IMR-90 (cell line): ENCODE measurements around the gene TUBB6. TPM values are rescaled to one million over a fixed set of nuclear protein-coding genes. Genes with fewer than 3 reads are reported as not detected.

Experiments used
- ATAC-seq: fragments of 200-7000 bp; cut with Tn5 transposase; 2 replicates; pipeline ENCODE4 v1.9.1; 2020; ENCODE audit warnings: low read depth, mild to moderate bottlenecking, moderate library complexity
- BruUV-seq: library from RNA; stranded (reverse); fragments of 400-500 nt; replicated peaks from 2 replicates; lab custom pipeline; 2021; lab: Mats Ljungman, UMichigan
- CTCF ChIA-PET: fragments of 300-600 bp; formaldehyde crosslinking; extraction: SDS; loops from one replicate; lab custom pipeline; 2021; ENCODE audit warnings: antibody characterized with exemption; lab: Yijun Ruan, JAX
- POLR2A ChIA-PET: fragments of 300-600 bp; sonication (Branson Sonifier 250); formaldehyde crosslinking; loops from one replicate; lab custom pipeline; 2022; ENCODE audit warnings: antibody characterized with exemption; ENCODE audit not compliant: unreplicated experiment; lab: Charles Lee
- DNase-seq: peaks from one replicate; pipeline ENCODE4 v3.0.0; 2013
- H2AFZ ChIP-seq: replicated peaks from 2 replicates; pipeline ENCODE3; 2013; ENCODE audit warnings: low read length, mild to moderate bottlenecking; ENCODE audit not compliant: poor library complexity
- H2AK5ac ChIP-seq: 2 replicates; pipeline ENCODE4 v1.6.1; 2013; ENCODE audit warnings: low read depth, low read length, inconsistent platforms
- H2AK9ac ChIP-seq: replicated peaks from 2 replicates; pipeline ENCODE3; 2013; ENCODE audit warnings: mild to moderate bottlenecking, low read depth, low read length, moderate library complexity; ENCODE audit not compliant: poor library complexity
- H2BK120ac ChIP-seq: 2 replicates; pipeline ENCODE4 v1.6.1; 2013; ENCODE audit warnings: low read depth, low read length, inconsistent platforms
- H2BK15ac ChIP-seq: 3 replicates; pipeline ENCODE4 v1.6.1; 2013; ENCODE audit warnings: low read depth, low read length, inconsistent platforms
- H2BK20ac ChIP-seq: 2 replicates; pipeline ENCODE4 v1.6.1; 2013; ENCODE audit warnings: low read depth, mild to moderate bottlenecking, inconsistent platforms, low read length, moderate library complexity
- H2BK5ac ChIP-seq: 2 replicates; pipeline ENCODE4 v1.6.1; 2013; ENCODE audit warnings: mild to moderate bottlenecking, low read depth, low read length, inconsistent platforms; ENCODE audit not compliant: poor library complexity, severe bottlenecking
- H3K14ac ChIP-seq: replicated peaks from 2 replicates; pipeline ENCODE4 v1.6.1; 2013; ENCODE audit warnings: low read depth, low read length, inconsistent platforms
- H3K18ac ChIP-seq: 2 replicates; pipeline ENCODE4 v1.6.1; 2013; ENCODE audit warnings: low read depth, low read length, control low read depth
- H3K23ac ChIP-seq: 2 replicates; pipeline ENCODE4 v1.6.1; 2013; ENCODE audit warnings: low read depth, low read length, inconsistent platforms
- H3K27ac ChIP-seq: 2 replicates; pipeline ENCODE4 v1.5.1; 2013; ENCODE audit warnings: mild to moderate bottlenecking, control low read depth, low read length; ENCODE audit not compliant: insufficient read depth
- H3K27me3 ChIP-seq: 2 replicates; pipeline ENCODE4 v1.6.1; 2013; ENCODE audit warnings: low read length; ENCODE audit not compliant: control insufficient read depth, insufficient read depth
- H3K36me3 ChIP-seq: 2 replicates; pipeline ENCODE4 v1.6.1; 2013; ENCODE audit warnings: low read length, mixed read lengths; ENCODE audit not compliant: control insufficient read depth, insufficient read depth
- H3K4ac ChIP-seq: 2 replicates; pipeline ENCODE4 v1.6.1; 2013; ENCODE audit warnings: low read depth, low read length, inconsistent platforms
- H3K4me1 ChIP-seq: 2 replicates; pipeline ENCODE4 v1.6.1; 2013; ENCODE audit warnings: low read length, mixed read lengths; ENCODE audit not compliant: control insufficient read depth, insufficient read depth
- H3K4me2 ChIP-seq: 2 replicates; pipeline ENCODE4 v1.6.1; 2013; ENCODE audit warnings: low read depth, mild to moderate bottlenecking, control low read depth, low read length, moderate library complexity
- H3K4me3 ChIP-seq: 2 replicates; pipeline ENCODE4 v1.5.1; 2013; ENCODE audit warnings: low read depth, mild to moderate bottlenecking, control low read depth, low read length, moderate library complexity; ENCODE audit not compliant: insufficient read depth
- H3K56ac ChIP-seq: 2 replicates; pipeline ENCODE4 v1.6.1; 2013; ENCODE audit warnings: low read length, inconsistent platforms; ENCODE audit not compliant: insufficient read depth; ENCODE audit errors: extremely low read depth
- H3K79me1 ChIP-seq, 2 experiments: 2 replicates each; pipeline ENCODE4 v1.6.1; 2013; ENCODE audit warnings: low read length in 2 of 2, inconsistent platforms in 1 of 2, low read depth in 1 of 2
- H3K9ac ChIP-seq: 2 replicates; pipeline ENCODE4 v1.6.1; 2013; ENCODE audit warnings: low read depth, low read length, control low read depth
- H3K9me1 ChIP-seq: 2 replicates; pipeline ENCODE4 v1.6.1; 2013; ENCODE audit warnings: low read length, inconsistent platforms; ENCODE audit not compliant: insufficient read depth
- H3K9me3 ChIP-seq: 2 replicates; pipeline ENCODE4 v1.6.1; 2013; ENCODE audit warnings: low read length; ENCODE audit not compliant: control insufficient read depth, insufficient read depth
- H4K20me1 ChIP-seq: 2 replicates; pipeline ENCODE4 v1.6.1; 2013; ENCODE audit warnings: low read length, inconsistent platforms; ENCODE audit not compliant: insufficient read depth
- H4K5ac ChIP-seq: 2 replicates; pipeline ENCODE4 v1.6.1; 2013; ENCODE audit warnings: mild to moderate bottlenecking, low read depth, low read length, control low read depth
- H4K8ac ChIP-seq, 2 experiments: 2 replicates each; pipeline ENCODE4 v1.6.1; 2013; ENCODE audit warnings: low read depth in 2 of 2, low read length in 2 of 2, control low read depth in 1 of 2, inconsistent platforms in 1 of 2
- H4K91ac ChIP-seq: 2 replicates; pipeline ENCODE4 v1.6.1; 2013; ENCODE audit warnings: low read depth, low read length, inconsistent platforms; ENCODE audit not compliant: insufficient read depth
- BHLHE40 ChIP-seq: fragments of 150-350 bp; IDR thresholded peaks from 2 replicates; pipeline ENCODE4 v1.6.1; 2016; ENCODE audit warnings: mild to moderate bottlenecking, low read depth, low read length
- CEBPB ChIP-seq: IDR thresholded peaks from 2 replicates; pipeline ENCODE4 v1.6.1; 2012; ENCODE audit warnings: low read depth, low read length, improper control_type of control experiment
- MXI1 ChIP-seq: IDR thresholded peaks from 2 replicates; pipeline ENCODE4 v1.6.1; 2012; ENCODE audit warnings: low read depth, mild to moderate bottlenecking, low read length, moderate library complexity, borderline replicate concordance
- NFE2L2 ChIP-seq: fragments of 150-350 bp; IDR thresholded peaks from 2 replicates; pipeline ENCODE4 v1.6.1; 2016; ENCODE audit warnings: low read depth, mild to moderate bottlenecking, low read length
- POLR2A ChIP-seq: IDR thresholded peaks from 2 replicates; pipeline ENCODE4 v1.6.1; 2012; ENCODE audit warnings: mild to moderate bottlenecking, low read depth, low read length
- RCOR1 ChIP-seq: IDR thresholded peaks from 2 replicates; pipeline ENCODE4 v1.6.1; 2012; ENCODE audit warnings: mild to moderate bottlenecking, low read length, improper control_type of control experiment; ENCODE audit not compliant: insufficient replicate concordance
- RFX5 ChIP-seq: IDR thresholded peaks from 2 replicates; pipeline ENCODE4 v1.8.0; 2012; ENCODE audit warnings: low read depth, mild to moderate bottlenecking, low read length, moderate library complexity
- USF2 ChIP-seq: fragments of 150-350 bp; IDR thresholded peaks from 2 replicates; pipeline ENCODE4 v1.6.1; 2017; ENCODE audit warnings: mild to moderate bottlenecking, antibody characterized with exemption, low read length, low read depth
- WGBS, 2 experiments: methylation state at CpG; one replicate each; pipeline versions ENCODE4 v1.1.5 to v1.1.7; 2013; ENCODE audit warnings: missing lambda C conversion rate in 2 of 2; ENCODE audit not compliant: insufficient read length in 1 of 2; ENCODE audit errors: extremely low coverage in 2 of 2; 5-methylcytosine and 5-hydroxymethylcytosine counted together
- dilution Hi-C: fragments of 300-500 bp; cut with HindIII; formaldehyde crosslinking; loops from one replicate; pipeline ENCODE4 v1.14.3; 2018; ENCODE audit warnings: low sequenced_read_pairs; ENCODE audit not compliant: unreplicated experiment
- in situ Hi-C: fragments of 300-500 bp; cut with MboI; formaldehyde crosslinking; loops from 3 replicates; pipeline ENCODE4 v1.14.3; 2019; ENCODE audit warnings: low sequenced_read_pairs, inconsistent platforms, mixed read lengths
- intact Hi-C: fragments of 100-400 bp; cut with micrococcal nuclease; formaldehyde crosslinking; loops from 2 replicates; pipeline ENCODE4 v1.10.0; 2022
- polyA plus RNA-seq, 3 experiments: library from polyadenylated mRNA; depleted of rRNA; stranded (reverse); fragments of >200 nt; gene quantifications; 2 replicates each; pipeline ENCODE4 v1.2.3, GENCODE V29; 2012; ENCODE audit warnings: low replicate concordance in 1 of 3
- total RNA-seq: library from RNA; depleted of rRNA; stranded (reverse); fragments of >200 nt; gene quantifications from 2 replicates; pipeline ENCODE4 v1.2.3, GENCODE V29; 2012
- TF ChIP-seq, protein P1 (sequence below): conservative IDR thresholded peaks from 2 replicates; pipeline ENCODE4 v1.5.1; 2012; ENCODE audit warnings: mild to moderate bottlenecking, low read depth, low read length, improper control_type of control experiment
- TF ChIP-seq, protein P2 (sequence below): fragments of 150-350 bp; IDR thresholded peaks from 2 replicates; pipeline ENCODE4 v1.6.1; 2016; ENCODE audit warnings: low read depth, mild to moderate bottlenecking, low read length, moderate library complexity, borderline replicate concordance

The TUBB6 gene
- total and polyA plus RNA-seq, 2 of the 4 experiments (the other 2 are of a cell fraction): 927 to 1,040 TPM

GRCh38 chr18:12299862-12300261 lies 8.2 kb upstream of the TUBB6 start:
- CTCF ChIA-PET: no interaction called here

More at GRCh38 chr18:12299862-12300261, 8.2 kb upstream of the TUBB6 start:
- Histone ChIP-seq H4K8ac (no peak overlapping the region), H3K27me3 (no peaks in the 10 kb centered on the region), H3K18ac (no peak overlapping the region), H3K4me1 (peaks cover 2% of the 10 kb centered on the region; the same call in 1 of the 2 replicates), H4K20me1 (no peaks in the 10 kb centered on the region), H3K56ac (no peak overlapping the region), H3K79me1 (peaks cover 0 to 9% of the 10 kb centered on the region in 2 experiments; a peak in 2 of 4 replicates), H3K14ac (no peak overlapping the region), H4K91ac (no peak overlapping the region), H3K9me3 (peaks cover 3% of the 10 kb centered on the region), H2BK120ac (no peak overlapping the region), H2AK9ac (no peak overlapping the region), H3K23ac (no peak overlapping the region), H2BK5ac (no peak overlapping the region), H3K9me1 (peaks cover 6% of the 10 kb centered on the region), H2BK20ac (no peak overlapping the region), H4K5ac (no peak overlapping the region), H2BK15ac (no peak overlapping the region), H3K4me3 (no peak overlapping the region), H3K4me2 (no peak overlapping the region), H3K9ac (no peak overlapping the region), H2AFZ (no peak overlapping the region), H3K36me3 (no peaks in the 10 kb centered on the region), H3K4ac (no peak overlapping the region), H3K27ac (no peak overlapping the region), H2AK5ac (no peak overlapping the region)
- in situ Hi-C loops: no loop called here
- dilution Hi-C loops: no loop called here
- POLR2A ChIA-PET: interaction anchor here (1.4 kb wide), 1 partner anchor 12 kb away, joined by 4 read pairs; no protein-coding TSS in a partner anchor
- no peak for TF ChIP-seq POLR2A
- TF ChIP-seq NFE2L2: no peak
- no peak for TF ChIP-seq RFX5
- TF ChIP-seq BHLHE40: no peak
- TF ChIP-seq USF2: no peak
- TF ChIP-seq, protein P1, sequence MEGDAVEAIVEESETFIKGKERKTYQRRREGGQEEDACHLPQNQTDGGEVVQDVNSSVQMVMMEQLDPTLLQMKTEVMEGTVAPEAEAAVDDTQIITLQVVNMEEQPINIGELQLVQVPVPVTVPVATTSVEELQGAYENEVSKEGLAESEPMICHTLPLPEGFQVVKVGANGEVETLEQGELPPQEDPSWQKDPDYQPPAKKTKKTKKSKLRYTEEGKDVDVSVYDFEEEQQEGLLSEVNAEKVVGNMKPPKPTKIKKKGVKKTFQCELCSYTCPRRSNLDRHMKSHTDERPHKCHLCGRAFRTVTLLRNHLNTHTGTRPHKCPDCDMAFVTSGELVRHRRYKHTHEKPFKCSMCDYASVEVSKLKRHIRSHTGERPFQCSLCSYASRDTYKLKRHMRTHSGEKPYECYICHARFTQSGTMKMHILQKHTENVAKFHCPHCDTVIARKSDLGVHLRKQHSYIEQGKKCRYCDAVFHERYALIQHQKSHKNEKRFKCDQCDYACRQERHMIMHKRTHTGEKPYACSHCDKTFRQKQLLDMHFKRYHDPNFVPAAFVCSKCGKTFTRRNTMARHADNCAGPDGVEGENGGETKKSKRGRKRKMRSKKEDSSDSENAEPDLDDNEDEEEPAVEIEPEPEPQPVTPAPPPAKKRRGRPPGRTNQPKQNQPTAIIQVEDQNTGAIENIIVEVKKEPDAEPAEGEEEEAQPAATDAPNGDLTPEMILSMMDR: no peak
- TF ChIP-seq, protein P2, sequence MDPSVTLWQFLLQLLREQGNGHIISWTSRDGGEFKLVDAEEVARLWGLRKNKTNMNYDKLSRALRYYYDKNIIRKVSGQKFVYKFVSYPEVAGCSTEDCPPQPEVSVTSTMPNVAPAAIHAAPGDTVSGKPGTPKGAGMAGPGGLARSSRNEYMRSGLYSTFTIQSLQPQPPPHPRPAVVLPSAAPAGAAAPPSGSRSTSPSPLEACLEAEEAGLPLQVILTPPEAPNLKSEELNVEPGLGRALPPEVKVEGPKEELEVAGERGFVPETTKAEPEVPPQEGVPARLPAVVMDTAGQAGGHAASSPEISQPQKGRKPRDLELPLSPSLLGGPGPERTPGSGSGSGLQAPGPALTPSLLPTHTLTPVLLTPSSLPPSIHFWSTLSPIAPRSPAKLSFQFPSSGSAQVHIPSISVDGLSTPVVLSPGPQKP: no peak
- no peak for TF ChIP-seq CEBPB
- no peak for TF ChIP-seq RCOR1
- no peak for TF ChIP-seq MXI1
- BruUV-seq: no TSS peak
- WGBS, 2 experiments: no CpG with 5 or more reads among the region's 2 CpGs
- intact Hi-C loops: no loop called here
- no peak for DNase-seq
- ATAC-seq: no peak
